OCI-LY7 (cell line): ENCODE data around the gene GABRA1.

Experiments used
- EZH2phosphoT487 ChIP-seq: fragments of 200-600 bp; sonication (generic); IDR thresholded peaks from 2 replicates; pipeline ENCODE4 v1.6.1; 2018; ENCODE audit warnings: low read depth, borderline replicate concordance, mild to moderate bottlenecking, mixed run types, antibody characterized with exemption, low read length, moderate library complexity, mixed read lengths
- TF ChIP-seq, protein P1 (sequence below): fragments of 200-600 bp; sonication (generic); conservative IDR thresholded peaks from 2 replicates; pipeline ENCODE4 v1.5.1; 2014; ENCODE audit warnings: mild to moderate bottlenecking, antibody characterized with exemption, low read length, moderate library complexity, mixed read lengths

DNA sequence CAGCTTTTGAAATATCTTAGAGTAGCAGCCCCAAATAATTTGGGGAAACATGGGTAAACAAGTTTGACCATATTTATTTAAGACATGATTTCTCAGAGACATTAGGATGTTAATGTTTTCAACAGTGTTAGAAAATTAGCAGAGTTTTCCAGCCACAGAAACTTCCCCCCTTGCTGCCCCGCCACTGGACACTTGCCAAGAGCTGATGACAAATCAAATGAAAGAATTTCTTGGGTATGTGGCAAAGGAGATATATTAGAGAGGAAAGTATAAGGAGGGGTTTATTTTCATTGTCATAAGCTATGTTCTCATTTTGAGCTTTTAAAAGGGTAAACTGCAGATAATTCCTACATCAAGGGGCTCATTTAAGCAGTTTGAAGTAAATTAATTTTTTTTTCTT, 15.9 kb downstream of the GABRA1 start:
- TF ChIP-seq, protein P1, sequence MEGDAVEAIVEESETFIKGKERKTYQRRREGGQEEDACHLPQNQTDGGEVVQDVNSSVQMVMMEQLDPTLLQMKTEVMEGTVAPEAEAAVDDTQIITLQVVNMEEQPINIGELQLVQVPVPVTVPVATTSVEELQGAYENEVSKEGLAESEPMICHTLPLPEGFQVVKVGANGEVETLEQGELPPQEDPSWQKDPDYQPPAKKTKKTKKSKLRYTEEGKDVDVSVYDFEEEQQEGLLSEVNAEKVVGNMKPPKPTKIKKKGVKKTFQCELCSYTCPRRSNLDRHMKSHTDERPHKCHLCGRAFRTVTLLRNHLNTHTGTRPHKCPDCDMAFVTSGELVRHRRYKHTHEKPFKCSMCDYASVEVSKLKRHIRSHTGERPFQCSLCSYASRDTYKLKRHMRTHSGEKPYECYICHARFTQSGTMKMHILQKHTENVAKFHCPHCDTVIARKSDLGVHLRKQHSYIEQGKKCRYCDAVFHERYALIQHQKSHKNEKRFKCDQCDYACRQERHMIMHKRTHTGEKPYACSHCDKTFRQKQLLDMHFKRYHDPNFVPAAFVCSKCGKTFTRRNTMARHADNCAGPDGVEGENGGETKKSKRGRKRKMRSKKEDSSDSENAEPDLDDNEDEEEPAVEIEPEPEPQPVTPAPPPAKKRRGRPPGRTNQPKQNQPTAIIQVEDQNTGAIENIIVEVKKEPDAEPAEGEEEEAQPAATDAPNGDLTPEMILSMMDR = no peak
- TF ChIP-seq EZH2phosphoT487 = no peak
